NCI-H460 (cell line): ENCODE results near the gene MYO10. TPM values are rescaled to one million over a fixed set of nuclear protein-coding genes. Genes with fewer than 3 reads are reported as not detected.
A peak's percentile ranks its signal among the peaks of the same experiment; 100 is the strongest.

Experiments
- DNase-seq: peaks from one replicate; pipeline ENCODE4 v3.0.0-alpha.2; 2016; ENCODE audit warnings: low read depth; ENCODE audit errors: extremely low read depth
- total RNA-seq: library from RNA; depleted of rRNA; stranded (reverse); fragments of >200 nt; shearing (Covaris generic); gene quantifications from 2 replicates; pipeline ENCODE4 v1.2.3, GENCODE V29; 2014

MYO10 gene
- total RNA-seq, 1 experiment from 2014 or later = 13.0 TPM

GRCh38 chr5:16944816-16945562 lies 8.9 kb upstream of the MYO10 start:
- DNase-seq = no peak

GRCh38 chr5:16943846-16944678 lies 8.0 kb upstream of the MYO10 start:
- DNase-seq = no peak

- no peak for DNase-seq
Measured at GRCh38 chr5:16937503-16938161, 1.5 kb upstream of the MYO10 start.

- no peak for DNase-seq
Measured at GRCh38 chr5:16936989-16937438, 926 bp upstream of the MYO10 start.

GRCh38 chr5:16935231-16936149 lies 598 bp downstream of the MYO10 start:
- DNase-seq = peak; percentile 31

GRCh38 chr5:16934677-16935153 lies 1.4 kb downstream of the MYO10 start:
- DNase-seq = no peak

GRCh38 chr5:16934123-16934522 lies 2.0 kb downstream of the MYO10 start:
- peak; percentile 75 for DNase-seq

- DNase-seq = no peak
Measured at GRCh38 chr5:16933337-16933736, 2.8 kb downstream of the MYO10 start.

- no peak for DNase-seq
Measured at GRCh38 chr5:16932401-16932800, 3.7 kb downstream of the MYO10 start.

- no peak for DNase-seq
Measured at GRCh38 chr5:16931334-16932110, 4.6 kb downstream of the MYO10 start.

GRCh38 chr5:16930496-16930895 lies 5.6 kb downstream of the MYO10 start:
- DNase-seq = no peak

GRCh38 chr5:16929831-16930230 lies 6.3 kb downstream of the MYO10 start:
- no peak for DNase-seq

- DNase-seq = no peak
Measured at GRCh38 chr5:16929347-16929746, 6.7 kb downstream of the MYO10 start.

- DNase-seq = no peak
Measured at GRCh38 chr5:16927613-16928012, 8.5 kb downstream of the MYO10 start.

GRCh38 chr5:16926417-16926816 lies 9.7 kb downstream of the MYO10 start:
- no peak for DNase-seq

- no peak for DNase-seq
Measured at GRCh38 chr5:16924206-16924605, 11.9 kb downstream of the MYO10 start.

GRCh38 chr5:16922430-16922829 lies 13.7 kb downstream of the MYO10 start:
- no peak for DNase-seq

GRCh38 chr5:16921211-16921610 lies 14.9 kb downstream of the MYO10 start:
- DNase-seq = no peak

- DNase-seq = no peak
Measured at GRCh38 chr5:16920109-16920816, 15.8 kb downstream of the MYO10 start.
